Neural cell (in vitro differentiated cells): ENCODE results near the gene PADI3. TPM values are rescaled to one million over a fixed set of nuclear protein-coding genes. Genes with fewer than 3 reads are reported as not detected.

ENCODE experiments used
- H2AFZ ChIP-seq: fragments of 200-600, 300-800 bp; sonication (generic), shearing (Covaris generic); 2 replicates; pipeline ENCODE4 v1.6.0; 2014; ENCODE audit warnings: low read depth, mild to moderate bottlenecking, antibody characterized with exemption, low read length, moderate library complexity
- H3F3A ChIP-seq: fragments of 200-600 bp; shearing (Covaris generic); 2 replicates; pipeline ENCODE4 v1.6.1; 2016; ENCODE audit warnings: mild to moderate bottlenecking, moderate library complexity, mixed read lengths, antibody characterized with exemption, low read length; ENCODE audit not compliant: insufficient read depth, poor library complexity, severe bottlenecking
- H3K27ac ChIP-seq: fragments of 200-600, 300-800 bp; sonication (generic), shearing (Covaris generic); 2 replicates; pipeline ENCODE4 v1.5.1; 2014; ENCODE audit warnings: mild to moderate bottlenecking, low read length, moderate library complexity
- H3K27me3 ChIP-seq: fragments of 300-800, 200-600 bp; sonication (generic), shearing (Covaris generic); 2 replicates; pipeline ENCODE4 v1.6.0; 2014; ENCODE audit warnings: mild to moderate bottlenecking, low read depth, low read length, moderate library complexity; ENCODE audit not compliant: insufficient read depth
- H3K36me3 ChIP-seq: fragments of 300-800, 200-600 bp; sonication (generic), shearing (Covaris generic); 2 replicates; pipeline ENCODE4 v1.5.1; 2014; ENCODE audit warnings: mild to moderate bottlenecking, antibody characterized with exemption, low read length, moderate library complexity; ENCODE audit not compliant: insufficient read depth
- H3K4me2 ChIP-seq: fragments of 300-800, 200-600 bp; sonication (generic), shearing (Covaris generic); 2 replicates; pipeline ENCODE4 v1.6.0; 2014; ENCODE audit warnings: mild to moderate bottlenecking, low read length
- H3K4me3 ChIP-seq: fragments of 300-800, 200-600 bp; sonication (generic), shearing (Covaris generic); 2 replicates; pipeline ENCODE4 v1.5.1; 2014; ENCODE audit warnings: mild to moderate bottlenecking, low read length, moderate library complexity
- H3K79me2 ChIP-seq: fragments of 200-600 bp; shearing (Covaris generic); replicated peaks from 2 replicates; pipeline ENCODE4 v1.6.0; 2014; ENCODE audit warnings: mild to moderate bottlenecking, low read length, moderate library complexity; ENCODE audit not compliant: insufficient read depth
- H3K9ac ChIP-seq: fragments of 300-800, 200-600 bp; sonication (generic), shearing (Covaris generic); 2 replicates; pipeline ENCODE4 v1.6.1; 2016; ENCODE audit warnings: mild to moderate bottlenecking, low read length, mixed read lengths
- H3K9me2 ChIP-seq: fragments of 200-600 bp; shearing (Covaris generic); 2 replicates; pipeline ENCODE4 v1.6.1; 2016; ENCODE audit warnings: mild to moderate bottlenecking, low read length, mixed read lengths; ENCODE audit not compliant: insufficient read depth
- H3K9me3 ChIP-seq: fragments of 200-600, 300-800 bp; sonication (generic), shearing (Covaris generic); 2 replicates; pipeline ENCODE4 v1.6.1; 2016; ENCODE audit warnings: mild to moderate bottlenecking, mixed run types, low read length, moderate library complexity, mixed read lengths
- H4K20me1 ChIP-seq: fragments of 200-600 bp; shearing (Covaris generic); 2 replicates; pipeline ENCODE4 v1.6.1; 2016; ENCODE audit warnings: mild to moderate bottlenecking, mixed run types; ENCODE audit not compliant: insufficient read depth
- CTCF ChIP-seq: fragments of 450-650 bp; IDR thresholded peaks from 2 replicates; pipeline ENCODE4 v1.5.1; 2014; ENCODE audit warnings: antibody characterized with exemption, mild to moderate bottlenecking, moderate library complexity; ENCODE audit not compliant: poor library complexity, severe bottlenecking
- EP300 ChIP-seq: fragments of 450-650 bp; conservative IDR thresholded peaks from 2 replicates; pipeline ENCODE4 v1.6.1; 2014; ENCODE audit warnings: antibody characterized with exemption, mild to moderate bottlenecking, moderate library complexity; ENCODE audit not compliant: poor library complexity, severe bottlenecking
- EZH2 ChIP-seq: fragments of 200-600, 300-800 bp; shearing (Covaris generic), sonication (generic); IDR thresholded peaks from 2 replicates; pipeline ENCODE4 v1.6.1; 2014; ENCODE audit warnings: antibody characterized with exemption, low read length, borderline replicate concordance, mild to moderate bottlenecking; ENCODE audit not compliant: insufficient read depth, poor library complexity, severe bottlenecking
- MXI1 ChIP-seq: fragments of 450-650 bp; conservative IDR thresholded peaks from 2 replicates; pipeline ENCODE4 v1.6.1; 2014; ENCODE audit warnings: antibody characterized with exemption, mild to moderate bottlenecking; ENCODE audit not compliant: poor library complexity, severe bottlenecking
- POLR2AphosphoS5 ChIP-seq: IDR thresholded peaks from 2 replicates; pipeline ENCODE4 v1.6.1; 2012
- RAD21 ChIP-seq: fragments of 450-650 bp; conservative IDR thresholded peaks from 2 replicates; pipeline ENCODE4 v1.6.1; 2014; ENCODE audit warnings: antibody characterized with exemption, mild to moderate bottlenecking, moderate library complexity
- REST ChIP-seq: IDR thresholded peaks from 2 replicates; pipeline ENCODE4 v1.6.1; 2012; ENCODE audit warnings: borderline replicate concordance
- SMC3 ChIP-seq: fragments of 450-650 bp; conservative IDR thresholded peaks from 2 replicates; pipeline ENCODE4 v1.6.1; 2014; ENCODE audit warnings: antibody characterized with exemption, mild to moderate bottlenecking, moderate library complexity; ENCODE audit not compliant: poor library complexity
- TAF1 ChIP-seq: IDR thresholded peaks from 2 replicates; pipeline ENCODE4 v1.6.1; 2012; ENCODE audit warnings: low read depth
- polyA minus RNA-seq: library from RNA; depleted of rRNA, polyadenylated mRNA; stranded (reverse); fragments of >200 nt; gene quantifications from 2 replicates; pipeline ENCODE4 v1.2.3, GENCODE V29; 2014
- polyA plus RNA-seq: library from polyadenylated mRNA; depleted of rRNA; stranded (reverse); fragments of >200 nt; gene quantifications from 2 replicates; pipeline ENCODE4 v1.2.3, GENCODE V29; 2014

PADI3 gene
- polyA plus RNA-seq (not detected in 2 replicates), polyA minus RNA-seq (not detected in 2 replicates)

GRCh38 chr1:17248781-17249180 lies at the start of gene PADI3:
Gene PADI3, plus strand, starts transcription at chr1:17249098. Its CDS starts 40 bp downstream, at chr1:17249138.
- Histone ChIP-seq H3F3A (no peaks in the 10 kb centered on the region), H3K9ac (no peak within 1 kb of the TSS), H3K9me3 (no peaks in the 10 kb centered on the region), H3K27me3 (no peaks in the 10 kb centered on the region), H2AFZ (no peak within 1 kb of the TSS), H3K36me3 (no peaks in the 10 kb centered on the region), H3K27ac (no peak within 1 kb of the TSS), H3K4me2 (no peak within 1 kb of the TSS), H3K9me2 (no peaks in the 10 kb centered on the region), H3K4me3 (no peak within 1 kb of the TSS), H3K79me2 (no peaks in the 10 kb centered on the region), H4K20me1 (no peaks in the 10 kb centered on the region)
- TF ChIP-seq EP300 = no peak
- TF ChIP-seq TAF1 = no peak
- no peak for TF ChIP-seq SMC3
- TF ChIP-seq MXI1 = no peak
- TF ChIP-seq RAD21 = no peak
- TF ChIP-seq POLR2AphosphoS5 = no peak
- no peak for TF ChIP-seq CTCF
- no peak for TF ChIP-seq REST
- TF ChIP-seq EZH2 = no peak

GRCh38 chr1:17199267-17200044 lies 49.4 kb upstream of the PADI3 start:
- H3K9me3 ChIP-seq = no peaks in the 10 kb centered on the region
- no peaks in the 10 kb centered on the region for H3K79me2 ChIP-seq
- no peak overlapping the region for H3K4me2 ChIP-seq
- no peak for TF ChIP-seq CTCF
- TF ChIP-seq EZH2 = no peak
- no peak for TF ChIP-seq EP300
- TF ChIP-seq REST = no peak
- no peak for TF ChIP-seq TAF1
- no peak for TF ChIP-seq RAD21
- no peak for TF ChIP-seq POLR2AphosphoS5
- H3K9me2 ChIP-seq = no peaks in the 10 kb centered on the region
- no peak overlapping the region for H3K4me3 ChIP-seq
- H3K9ac ChIP-seq = no peak overlapping the region
- no peak overlapping the region for H2AFZ ChIP-seq
- no peak overlapping the region for H3K27ac ChIP-seq
- no peaks in the 10 kb centered on the region for H4K20me1 ChIP-seq
- H3K27me3 ChIP-seq = no peaks in the 10 kb centered on the region
- no peaks in the 10 kb centered on the region for H3F3A ChIP-seq
- no peaks in the 10 kb centered on the region for H3K36me3 ChIP-seq
